Nephron progenitor cell (in vitro differentiated cells): ENCODE measurements around the gene GIMAP6.
"Not testable (repeated sequence)": the region's sequence is repeated elsewhere in the genome, so short reads cannot be mapped to it uniquely, and the experiment has no call there.

Experiments
- DNase-seq: peaks from one replicate; pipeline ENCODE4 v3.0.0; 2021
- H3K27ac Mint-ChIP-seq: 2 replicates; pipeline ENCODE4 v1.8.0; 2021; ENCODE audit warnings: mild to moderate bottlenecking, moderate library complexity, mixed read lengths
- H3K27me3 Mint-ChIP-seq: 2 replicates; pipeline ENCODE4 v1.8.0; 2021; ENCODE audit warnings: mild to moderate bottlenecking, low read depth, mixed read lengths; ENCODE audit not compliant: poor library complexity
- H3K36me3 Mint-ChIP-seq: 2 replicates; pipeline ENCODE4 v1.8.0; 2021; ENCODE audit warnings: low read depth, mixed read lengths
- H3K4me1 Mint-ChIP-seq: 2 replicates; pipeline ENCODE4 v1.8.0; 2021; ENCODE audit warnings: mixed read lengths
- H3K4me3 Mint-ChIP-seq: 2 replicates; pipeline ENCODE4 v1.8.0; 2021; ENCODE audit warnings: mild to moderate bottlenecking, moderate library complexity, mixed read lengths
- H3K9me3 Mint-ChIP-seq: 2 replicates; pipeline ENCODE4 v1.8.0; 2021; ENCODE audit warnings: mild to moderate bottlenecking, moderate library complexity, mixed read lengths
- TF ChIP-seq, protein P1 (sequence below): fragments of 200-600 bp; sonication (generic); IDR thresholded peaks from 2 replicates; pipeline ENCODE4 v1.5.0; 2021; ENCODE audit warnings: antibody characterized with exemption

GIMAP6 gene

DNA sequence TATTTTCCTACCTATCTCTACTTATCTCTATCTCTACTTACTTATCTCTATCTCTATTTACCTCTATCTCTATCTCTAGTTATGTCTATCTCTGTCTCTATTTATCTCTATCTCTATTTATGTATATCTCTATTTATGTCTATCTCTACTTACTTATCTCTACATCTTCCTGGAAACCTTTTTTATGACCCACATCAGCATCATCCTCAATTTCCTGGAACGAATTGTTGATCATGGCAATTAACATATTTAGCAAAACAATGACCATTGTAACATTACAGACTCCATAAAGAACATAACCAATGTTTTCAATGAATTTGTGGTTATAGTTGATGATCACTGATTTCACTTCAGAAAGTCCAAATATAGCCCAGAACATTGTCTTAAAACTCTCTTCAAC lies 18.3 kb downstream of the GIMAP6 start:
- H3K4me1 Mint-ChIP-seq = no peaks in the 10 kb centered on the region
- H3K9me3 Mint-ChIP-seq = peaks cover 18% of the 10 kb centered on the region
- H3K27me3 Mint-ChIP-seq = peaks cover 8% of the 10 kb centered on the region
- DNase-seq = no peak
- H3K4me3 Mint-ChIP-seq = no peak overlapping the region
- TF ChIP-seq, protein P1, sequence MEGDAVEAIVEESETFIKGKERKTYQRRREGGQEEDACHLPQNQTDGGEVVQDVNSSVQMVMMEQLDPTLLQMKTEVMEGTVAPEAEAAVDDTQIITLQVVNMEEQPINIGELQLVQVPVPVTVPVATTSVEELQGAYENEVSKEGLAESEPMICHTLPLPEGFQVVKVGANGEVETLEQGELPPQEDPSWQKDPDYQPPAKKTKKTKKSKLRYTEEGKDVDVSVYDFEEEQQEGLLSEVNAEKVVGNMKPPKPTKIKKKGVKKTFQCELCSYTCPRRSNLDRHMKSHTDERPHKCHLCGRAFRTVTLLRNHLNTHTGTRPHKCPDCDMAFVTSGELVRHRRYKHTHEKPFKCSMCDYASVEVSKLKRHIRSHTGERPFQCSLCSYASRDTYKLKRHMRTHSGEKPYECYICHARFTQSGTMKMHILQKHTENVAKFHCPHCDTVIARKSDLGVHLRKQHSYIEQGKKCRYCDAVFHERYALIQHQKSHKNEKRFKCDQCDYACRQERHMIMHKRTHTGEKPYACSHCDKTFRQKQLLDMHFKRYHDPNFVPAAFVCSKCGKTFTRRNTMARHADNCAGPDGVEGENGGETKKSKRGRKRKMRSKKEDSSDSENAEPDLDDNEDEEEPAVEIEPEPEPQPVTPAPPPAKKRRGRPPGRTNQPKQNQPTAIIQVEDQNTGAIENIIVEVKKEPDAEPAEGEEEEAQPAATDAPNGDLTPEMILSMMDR = no peak
- no peak overlapping the region for H3K27ac Mint-ChIP-seq
- no peaks in the 10 kb centered on the region for H3K36me3 Mint-ChIP-seq

DNA sequence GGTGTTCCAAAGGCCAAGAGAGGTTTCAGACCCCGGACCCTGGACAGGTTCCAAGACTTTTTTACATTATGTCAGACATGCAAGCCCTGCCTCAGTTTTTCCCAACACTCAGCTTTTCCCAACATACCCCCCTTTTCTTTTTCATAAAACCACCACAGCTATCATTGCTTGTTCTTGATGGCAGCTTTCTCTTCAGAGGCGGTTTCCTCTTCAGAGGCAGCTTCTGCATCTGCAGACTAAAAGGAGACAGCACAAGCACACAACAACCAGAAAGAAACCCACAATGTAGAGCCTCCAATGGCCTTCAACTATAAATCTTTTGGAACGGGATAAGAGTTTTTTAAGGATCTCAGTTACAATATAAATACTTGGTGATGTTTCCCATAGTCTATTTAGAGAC lies 19.3 kb downstream of the GIMAP6 start:
- no peak for DNase-seq
- peaks cover 18% of the 10 kb centered on the region for H3K9me3 Mint-ChIP-seq
- no peak overlapping the region for H3K4me3 Mint-ChIP-seq
- H3K36me3 Mint-ChIP-seq = no peaks in the 10 kb centered on the region
- no peak overlapping the region for H3K27ac Mint-ChIP-seq
- TF ChIP-seq, protein P1 = no peak
- no peaks in the 10 kb centered on the region for H3K4me1 Mint-ChIP-seq
- H3K27me3 Mint-ChIP-seq = peaks cover 8% of the 10 kb centered on the region

DNA sequence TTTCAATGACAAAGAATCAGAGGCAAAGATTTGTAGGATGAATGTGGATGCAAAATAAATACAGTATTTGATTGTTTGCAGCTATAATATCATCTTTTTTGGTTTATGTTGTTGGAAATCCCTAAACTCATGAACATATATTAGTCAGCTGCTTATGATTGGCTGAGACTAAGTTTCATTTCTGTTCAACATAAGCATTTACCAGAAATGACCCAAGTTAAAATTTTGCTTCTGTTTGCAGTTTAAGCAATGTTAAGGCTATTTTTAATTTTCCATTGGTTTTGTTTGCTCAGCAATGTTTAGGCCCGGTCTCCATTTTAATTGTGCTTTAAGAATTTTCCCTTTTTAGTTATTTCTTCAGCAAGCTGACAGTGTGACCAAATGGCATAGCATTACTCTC lies 22.0 kb downstream of the GIMAP6 start:
- peaks cover 12% of the 10 kb centered on the region for H3K27me3 Mint-ChIP-seq
- H3K4me3 Mint-ChIP-seq = no peak overlapping the region
- peaks cover 32% of the 10 kb centered on the region for H3K9me3 Mint-ChIP-seq
- no peak overlapping the region for H3K27ac Mint-ChIP-seq
- no peak for DNase-seq
- H3K36me3 Mint-ChIP-seq = no peaks in the 10 kb centered on the region
- TF ChIP-seq, protein P1 = no peak
- no peaks in the 10 kb centered on the region for H3K4me1 Mint-ChIP-seq

DNA sequence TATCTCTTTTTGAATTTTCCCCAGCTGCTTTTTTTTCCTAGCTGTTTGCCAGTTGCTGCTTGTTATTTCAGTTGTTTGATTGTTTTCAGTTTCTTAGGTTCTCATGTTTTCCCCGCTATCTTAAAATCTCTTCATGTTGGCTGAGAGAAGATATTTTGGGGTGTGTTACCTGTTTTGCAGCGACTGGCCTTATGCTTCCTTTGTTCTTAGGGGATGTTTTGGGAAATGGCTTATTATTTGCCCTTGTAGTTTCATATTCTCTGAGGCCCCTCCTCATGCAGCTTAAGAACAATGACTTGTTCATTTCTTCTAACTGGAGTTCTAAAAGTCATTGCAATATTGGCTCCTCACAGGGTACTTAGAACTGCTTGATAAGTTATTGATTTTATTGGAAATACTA lies 28.6 kb downstream of the GIMAP6 start:
- not testable (repeated sequence) for H3K27ac Mint-ChIP-seq, H3K4me3 Mint-ChIP-seq, DNase-seq, H3K36me3 Mint-ChIP-seq, H3K4me1 Mint-ChIP-seq
- Mint-ChIP-seq H3K27me3 (peaks cover 11% of the 10 kb centered on the region), H3K9me3 (peaks cover 66% of the 10 kb centered on the region)

DNA sequence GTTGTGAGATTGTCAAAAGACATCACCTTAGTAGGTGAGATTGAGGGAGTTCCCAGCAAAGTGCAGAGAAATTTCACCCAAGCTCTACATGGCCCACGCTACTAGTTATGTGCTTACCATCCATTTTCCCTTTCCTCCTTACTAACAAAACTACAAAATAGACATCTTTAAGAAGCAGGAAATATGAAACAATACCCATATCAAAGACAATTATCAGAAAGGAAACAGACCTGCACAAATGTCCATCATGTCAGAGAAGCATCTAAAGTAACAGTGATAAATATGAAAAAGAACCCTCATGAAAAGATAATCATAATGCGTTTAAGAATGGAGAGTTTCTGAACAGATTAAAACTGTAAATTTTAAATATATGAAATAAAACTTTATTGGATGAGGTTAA lies 36.8 kb downstream of the GIMAP6 start:
- H3K4me1 Mint-ChIP-seq = no peaks in the 10 kb centered on the region

DNA sequence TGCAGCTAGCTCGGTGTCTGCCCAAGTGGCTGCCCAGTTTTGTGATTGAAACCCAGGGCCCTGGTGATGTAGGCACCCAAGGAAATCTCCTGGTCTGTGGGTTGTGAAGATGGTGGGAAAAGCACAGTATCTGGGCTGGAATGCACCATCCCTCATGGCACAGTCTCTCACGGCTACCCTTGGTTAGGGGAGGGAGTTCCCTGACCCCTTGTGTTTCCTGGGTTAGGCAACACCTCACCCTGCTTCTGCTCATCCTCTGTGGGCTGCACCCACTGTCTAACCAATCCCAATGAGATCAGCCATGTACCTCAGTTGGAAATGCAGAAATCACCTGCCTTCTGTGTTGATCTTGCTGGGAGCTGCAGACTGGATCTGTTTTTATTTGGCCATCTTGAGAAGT lies 37.4 kb downstream of the GIMAP6 start:
- H3K27ac Mint-ChIP-seq = no peak overlapping the region
- peaks cover 21% of the 10 kb centered on the region for H3K27me3 Mint-ChIP-seq
- no peaks in the 10 kb centered on the region for H3K4me1 Mint-ChIP-seq
- no peak for DNase-seq
- no peak overlapping the region for H3K4me3 Mint-ChIP-seq
- H3K36me3 Mint-ChIP-seq = peaks cover 5% of the 10 kb centered on the region
- TF ChIP-seq, protein P1 = no peak
- peaks cover 82% of the 10 kb centered on the region for H3K9me3 Mint-ChIP-seq

More for the DNA sequence above, 36.8 kb downstream of the GIMAP6 start:
- Mint-ChIP-seq H3K27me3 (peaks cover 21% of the 10 kb centered on the region), H3K4me3 (no peak overlapping the region), H3K27ac (no peak overlapping the region), H3K36me3 (peaks cover 5% of the 10 kb centered on the region), H3K9me3 (peaks cover 88% of the 10 kb centered on the region)
- TF ChIP-seq, protein P1 = no peak
- no peak for DNase-seq
